ENCODE results near the gene IPPK.
"Not testable (repeated sequence)": the region's sequence is repeated elsewhere in the genome, so short reads cannot be mapped to it uniquely, and the experiment has no call there.

IPPK gene

DNA sequence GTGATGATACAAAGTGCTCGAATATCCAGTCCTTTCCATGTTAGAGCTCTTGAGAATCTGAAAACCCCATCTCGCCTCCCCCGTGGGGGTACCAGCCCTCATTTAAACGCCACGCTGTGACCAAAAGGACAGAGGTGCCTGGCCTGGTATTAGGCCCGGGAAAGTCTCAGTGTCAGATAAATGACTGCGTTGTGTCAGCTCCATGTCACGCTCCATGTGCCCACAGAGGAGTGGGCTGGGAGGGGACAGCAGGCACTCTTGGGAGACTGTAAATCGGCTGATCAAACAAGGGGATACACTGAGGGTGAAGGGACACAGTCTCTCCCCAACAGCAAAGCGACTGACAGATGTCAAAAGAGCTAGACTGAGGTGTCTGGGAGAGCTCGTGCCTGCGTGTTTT lies 68.5 kb downstream of the IPPK start:
- TF ChIP-seq CTCF (IDR thresholded peaks at IDR 0.05; ENCODE audit: low read depth, low read length): no peak
- DNase-seq (ENCODE audit: extremely low read depth, low read depth): no peak

GRCh38 chr9:92600462-92601261 lies 69.3 kb downstream of the IPPK start:
- no peak for DNase-seq (ENCODE audit: extremely low read depth, low read depth)
- TF ChIP-seq CTCF (IDR thresholded peaks at IDR 0.05; ENCODE audit: low read depth, low read length): no peak

GRCh38 chr9:92599938-92600461 lies 69.9 kb downstream of the IPPK start:
- DNase-seq (ENCODE audit: extremely low read depth, low read depth): no peak
- TF ChIP-seq CTCF (IDR thresholded peaks at IDR 0.05; ENCODE audit: low read depth, low read length): no peak

- DNase-seq (ENCODE audit: extremely low read depth, low read depth): no peak
- TF ChIP-seq CTCF (IDR thresholded peaks at IDR 0.05; ENCODE audit: low read depth, low read length): no peak
These were observed 71.5 kb downstream of the IPPK start for GRCh38 chr9:92598382-92598781.

DNA sequence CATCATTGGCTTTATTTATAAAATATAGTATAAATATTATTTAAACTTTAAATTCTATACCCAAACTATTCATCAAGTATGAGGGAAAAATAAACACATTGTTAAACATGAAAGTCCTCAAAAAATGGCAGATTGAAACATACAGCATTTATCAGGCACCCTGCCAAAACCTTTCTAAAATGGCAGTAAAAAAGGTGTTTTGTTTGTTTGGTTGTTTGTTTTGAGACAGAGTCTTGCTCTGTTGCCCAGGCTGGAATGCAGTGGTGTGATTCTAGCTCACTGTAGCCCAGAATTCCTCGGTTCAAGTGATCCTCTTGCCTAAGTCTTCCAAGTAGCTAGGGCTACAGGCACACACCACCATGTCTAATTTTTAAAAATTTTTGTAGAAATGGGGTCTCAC lies 74.0 kb downstream of the IPPK start:
- no peak for TF ChIP-seq CTCF (IDR thresholded peaks at IDR 0.05; ENCODE audit: low read depth, low read length)
- no peak for DNase-seq (ENCODE audit: extremely low read depth, low read depth)

GRCh38 chr9:92595075-92595474 lies 74.9 kb downstream of the IPPK start:
- not testable (repeated sequence) for DNase-seq (ENCODE audit: extremely low read depth, low read depth)

DNA sequence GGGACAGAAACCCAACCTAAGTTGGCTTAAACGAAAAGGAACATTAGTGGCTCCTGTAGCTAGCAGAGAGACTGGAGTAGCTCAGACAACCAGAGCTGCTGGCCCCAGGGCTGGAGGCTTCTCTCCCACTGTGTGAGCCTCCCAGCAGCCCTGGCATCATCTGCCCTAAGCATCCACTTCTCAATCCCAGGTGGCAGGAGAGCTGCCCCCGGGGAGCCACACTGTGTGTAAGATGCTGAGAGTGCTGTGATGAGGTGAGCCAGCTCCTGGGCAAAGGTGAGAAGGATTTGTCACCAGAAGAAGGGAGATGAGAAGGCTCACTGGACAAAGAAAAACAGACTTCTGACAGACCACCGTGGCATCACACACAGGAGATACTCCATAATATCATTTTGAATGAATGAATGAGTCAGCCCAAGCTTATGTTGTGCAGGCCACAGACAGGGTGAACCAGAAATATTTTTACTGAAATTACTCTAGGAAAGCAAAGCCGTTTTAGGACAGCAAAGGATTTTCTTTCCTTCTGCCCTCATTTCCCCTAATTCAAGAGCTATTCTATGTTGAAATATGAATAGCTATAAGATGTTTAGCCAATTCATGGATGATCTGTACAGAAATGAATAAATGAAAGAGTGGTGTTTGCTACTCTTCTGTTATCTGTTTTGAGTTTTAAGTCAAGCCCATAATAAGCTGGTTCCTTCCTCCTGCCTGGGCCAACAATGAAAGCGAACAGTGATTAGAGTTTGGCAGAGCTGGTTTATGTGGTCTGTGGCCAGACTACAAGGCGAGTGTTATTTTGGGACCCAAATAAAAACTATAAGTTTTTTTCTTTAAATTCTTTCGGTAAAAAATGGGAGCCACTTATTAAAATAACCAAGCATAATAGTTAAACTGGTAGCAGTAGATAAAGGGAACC lies 76.7 kb downstream of the IPPK start:
- TF ChIP-seq CTCF (IDR thresholded peaks at IDR 0.05; ENCODE audit: low read depth, low read length): no peak
- no peak for DNase-seq (ENCODE audit: extremely low read depth, low read depth)

Data from AG09319 (cell line).